Measurements from ENCODE around the gene THSD4.

The THSD4 gene

DNA sequence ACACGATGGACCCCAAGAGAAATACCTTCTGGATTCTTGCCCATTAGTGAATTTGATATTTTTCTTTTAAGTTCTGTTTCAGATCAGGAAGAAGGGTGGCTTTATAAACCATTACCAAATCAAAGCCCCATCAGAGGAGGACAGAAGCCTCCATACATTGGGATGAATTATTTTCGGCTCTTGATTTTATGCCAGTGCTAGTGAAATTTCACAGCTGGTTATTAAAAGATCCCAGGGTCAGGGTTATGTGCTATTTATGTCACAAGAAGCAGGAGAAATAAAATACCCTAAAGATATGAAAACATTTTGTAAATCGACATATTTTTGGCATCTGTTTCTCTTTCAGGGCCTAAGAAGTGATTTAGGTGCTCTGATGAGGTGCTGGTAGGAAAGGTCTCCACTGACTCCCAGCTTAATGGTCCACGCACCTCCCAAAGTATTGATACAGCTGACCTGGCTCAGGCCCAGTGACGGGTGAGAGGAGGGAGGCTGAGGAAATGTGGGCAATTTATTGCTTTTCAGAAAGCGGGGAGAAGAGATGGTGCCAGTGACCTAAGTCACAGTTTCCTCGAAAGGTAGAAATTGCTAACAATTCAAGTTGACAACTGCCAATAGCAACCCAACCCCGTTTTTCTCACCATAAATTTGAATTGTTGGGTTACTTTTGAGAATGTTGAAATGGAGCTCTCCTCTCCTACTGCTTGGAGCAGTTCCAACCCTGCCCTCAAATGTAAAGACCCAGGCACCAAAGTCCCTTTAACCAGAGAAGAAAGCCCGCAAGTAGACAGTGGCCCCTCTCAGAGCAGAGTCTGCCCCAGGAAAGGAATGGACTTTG, 379.5 kb downstream of the THSD4 start:
- DNase-seq (ENCODE audit: low read depth in 2 of 2), result no peak

DNA sequence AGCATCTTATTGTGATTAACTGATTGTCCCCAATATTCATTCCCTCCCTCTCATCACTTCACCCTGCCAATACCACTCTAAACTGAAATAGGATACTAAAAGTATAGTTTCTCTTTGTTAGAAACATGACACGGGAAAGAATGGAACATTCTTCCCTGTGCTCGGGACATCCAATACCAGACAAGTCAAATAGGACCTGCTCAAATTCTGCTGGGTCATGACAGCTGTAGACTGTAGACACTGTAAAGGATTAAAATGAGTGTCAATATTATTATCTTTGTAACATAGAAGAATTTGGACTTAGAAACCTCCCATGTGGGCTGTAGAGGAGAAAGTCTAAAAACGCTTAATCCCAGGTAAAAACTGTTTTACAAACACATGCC, 380.1 kb downstream of the THSD4 start:
- no peak for DNase-seq (ENCODE audit: low read depth in 2 of 2)

DNA sequence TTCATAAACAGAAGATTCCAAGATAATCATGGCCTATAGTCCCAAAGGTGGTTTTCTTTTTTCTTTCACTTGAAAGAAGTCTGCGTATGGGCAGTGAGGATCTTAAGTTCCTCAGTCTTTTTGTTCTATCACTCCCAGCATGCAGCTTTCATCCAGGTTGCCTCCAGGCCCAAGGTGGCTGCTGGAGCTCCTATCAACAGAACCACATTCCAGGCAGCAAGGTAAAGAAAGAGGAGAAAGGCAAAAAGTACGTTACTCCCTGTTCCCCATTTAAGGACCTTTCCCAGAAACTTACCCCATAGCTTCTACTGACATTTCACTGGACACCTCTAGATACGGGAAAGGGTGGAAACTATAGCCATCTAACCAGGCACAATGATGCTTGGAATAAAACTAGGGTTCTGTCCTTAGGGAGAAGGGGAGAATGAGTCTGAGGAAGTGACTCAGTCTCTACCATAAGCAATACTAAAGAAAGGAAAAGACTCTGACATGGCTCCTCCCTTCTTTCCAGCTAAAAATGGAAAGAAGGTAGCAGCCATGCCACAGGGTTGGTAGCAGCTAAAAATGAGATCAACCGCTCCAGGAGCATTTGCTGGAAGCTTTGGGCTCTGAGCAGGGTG, 381.2 kb downstream of the THSD4 start:
- DNase-seq (ENCODE audit: low read depth in 2 of 2), result peak in 1 of 2 experiments; percentile 5

DNA sequence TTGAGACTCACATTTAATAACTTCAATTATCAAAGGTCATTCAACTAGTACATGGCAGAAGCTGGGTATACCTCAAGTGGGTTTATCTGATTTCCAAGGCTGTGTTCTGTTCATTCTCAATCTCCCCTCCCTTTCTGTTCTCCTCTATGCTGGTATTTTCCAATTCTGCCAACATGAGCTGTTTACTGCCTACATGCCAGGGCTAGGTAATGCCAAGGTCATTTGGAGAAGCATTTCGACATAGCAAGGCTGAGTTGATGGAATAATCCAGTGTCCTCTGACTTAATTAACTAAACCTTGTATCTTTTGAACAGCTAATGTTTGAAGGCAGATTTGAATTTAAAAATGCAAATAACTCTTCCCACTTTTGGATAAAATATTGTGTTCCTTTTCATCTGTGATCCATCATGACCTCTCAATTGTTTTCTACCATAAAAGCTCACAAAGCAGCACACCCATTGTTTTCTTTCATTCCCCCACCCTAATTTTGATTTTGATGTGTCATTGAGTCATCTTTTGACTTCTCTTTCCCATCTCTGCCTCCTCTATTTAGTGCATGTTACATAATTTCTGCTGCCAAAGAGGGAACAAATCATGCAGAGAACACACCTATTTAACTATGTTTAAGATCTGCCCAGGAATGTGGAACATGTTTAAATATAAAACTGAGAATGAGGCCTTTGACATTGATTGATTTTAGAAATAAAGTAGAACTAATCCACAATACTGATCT, 386.2 kb downstream of the THSD4 start:
- DNase-seq (ENCODE audit: low read depth in 2 of 2), result no peak

DNA sequence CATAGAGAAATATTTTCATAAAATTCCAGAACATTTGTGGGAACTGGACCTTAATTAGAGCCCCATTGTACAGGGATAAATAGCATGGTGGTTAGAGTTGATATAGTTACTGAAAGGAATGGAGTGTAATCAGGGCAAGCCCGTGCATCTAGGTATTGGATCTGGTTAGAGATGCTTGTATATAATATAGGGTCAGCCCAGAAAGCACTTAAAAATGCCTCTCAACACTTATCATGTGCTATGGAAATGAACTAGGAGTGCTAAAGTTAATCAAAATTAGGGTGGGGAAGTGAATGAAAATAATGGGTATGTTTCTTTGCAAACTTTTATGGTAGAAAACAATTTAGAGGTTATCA, 386.8 kb downstream of the THSD4 start:
- no peak for DNase-seq (ENCODE audit: low read depth in 2 of 2)

DNA sequence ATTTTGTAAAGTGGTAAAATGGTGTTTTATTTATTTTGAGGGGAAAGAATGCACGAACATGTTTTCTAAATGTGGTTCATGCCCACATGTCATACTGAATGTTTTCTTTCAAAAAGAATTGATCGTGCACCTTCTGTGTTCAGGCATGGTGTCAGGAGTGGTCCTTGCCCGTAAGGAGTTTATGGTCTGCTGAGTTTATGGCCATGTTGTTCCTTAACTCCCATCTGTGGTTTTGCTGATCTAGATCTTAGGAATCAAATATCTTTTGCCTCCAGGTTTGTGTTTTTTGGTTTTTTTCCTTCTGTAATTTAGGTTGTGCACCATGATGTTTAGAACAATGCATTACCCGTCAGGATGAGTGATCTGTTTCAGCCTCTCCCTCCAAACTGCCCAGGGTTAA, 390.7 kb downstream of the THSD4 start:
- DNase-seq (ENCODE audit: low read depth in 2 of 2), result no peak

DNA sequence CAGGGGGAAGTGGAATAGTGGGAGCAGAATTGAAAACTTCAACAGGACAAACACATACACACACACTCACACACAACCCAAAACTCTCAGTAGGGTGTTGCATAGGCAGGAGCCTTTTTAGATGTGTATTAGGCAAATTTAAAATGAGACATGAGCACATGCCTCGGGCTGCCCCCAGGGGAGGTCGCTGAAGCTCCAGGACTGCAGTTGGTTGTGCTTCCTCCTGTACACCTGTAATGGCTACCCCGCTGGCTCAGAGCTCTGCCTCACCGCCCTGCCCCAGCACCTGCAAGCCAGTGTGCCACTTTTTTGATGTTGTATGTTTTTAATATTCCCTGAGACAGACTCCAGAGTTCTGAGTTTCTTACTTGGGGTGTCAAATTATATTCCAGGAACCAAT, 391.7 kb downstream of the THSD4 start:
- DNase-seq (ENCODE audit: low read depth in 2 of 2), result no peak

DNA sequence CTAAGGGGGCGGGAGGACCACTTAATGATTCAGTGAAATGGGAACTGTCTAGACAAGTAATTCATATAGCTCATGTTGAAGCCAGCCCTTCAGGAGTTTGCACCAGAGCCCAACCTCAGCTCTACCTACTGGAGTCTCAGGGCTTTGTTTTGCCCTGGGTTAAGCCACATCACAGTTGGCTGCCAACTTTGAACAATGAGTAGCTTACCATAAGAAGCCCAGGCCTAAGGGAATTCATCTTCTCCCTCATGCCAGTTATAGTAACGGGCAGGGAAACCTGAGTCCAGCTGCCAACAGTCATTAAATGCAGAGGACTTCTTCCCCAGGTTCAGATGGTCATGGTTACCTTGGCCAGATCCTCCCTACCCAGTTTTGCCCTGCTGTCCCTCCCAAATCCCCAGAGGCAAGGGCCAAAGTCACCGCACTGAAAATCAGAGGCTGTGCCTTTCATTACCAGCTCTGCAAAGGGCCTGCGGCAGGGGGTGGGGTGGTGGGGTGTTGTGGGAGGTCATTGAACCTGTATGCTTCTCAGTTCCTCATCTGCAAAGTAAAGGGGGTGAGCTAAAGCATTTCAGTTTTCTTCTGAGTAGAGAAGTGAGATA, 392.9 kb downstream of the THSD4 start:
- DNase-seq (ENCODE audit: low read depth in 2 of 2), result no peak

DNA sequence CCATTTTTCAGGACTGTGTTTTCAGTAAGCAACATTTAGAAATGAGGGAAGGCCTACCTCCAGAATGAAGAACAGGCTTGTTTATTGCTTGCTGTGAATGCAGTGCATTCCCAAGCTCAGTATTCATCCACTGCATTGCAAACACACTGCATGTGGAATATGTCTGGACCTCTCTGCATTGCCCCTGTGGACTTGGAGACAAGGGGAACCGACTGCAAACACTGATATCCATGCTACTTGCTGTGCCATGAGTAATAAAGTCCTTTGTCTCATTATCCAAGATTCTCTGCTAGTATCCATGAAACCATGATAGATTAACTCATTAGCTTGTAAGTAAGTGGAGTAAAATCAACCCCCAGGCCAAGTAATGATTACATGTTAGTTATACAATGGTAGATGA, 393.9 kb downstream of the THSD4 start:
- DNase-seq (ENCODE audit: low read depth in 2 of 2), result no peak

DNA sequence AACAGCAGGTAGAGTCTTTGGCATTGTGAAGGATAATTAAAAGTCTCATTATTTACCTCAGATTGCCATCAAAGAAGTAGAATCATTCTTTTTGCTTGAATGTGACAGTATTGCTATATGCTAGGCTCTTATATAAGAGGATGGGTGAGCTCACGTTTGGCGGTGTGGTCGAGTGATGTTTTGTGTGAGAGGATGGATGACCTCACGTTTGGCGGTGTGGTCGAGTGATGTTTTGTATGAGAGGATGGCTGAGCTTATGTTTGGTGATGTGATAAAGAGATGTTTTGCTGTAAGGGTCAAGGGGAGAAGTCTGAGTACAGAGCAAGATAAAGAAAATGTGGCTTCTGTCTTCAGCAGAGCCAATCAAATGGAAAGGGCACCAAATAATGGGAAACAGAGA, 395.5 kb downstream of the THSD4 start:
- no peak for DNase-seq (ENCODE audit: low read depth in 2 of 2)

DNA sequence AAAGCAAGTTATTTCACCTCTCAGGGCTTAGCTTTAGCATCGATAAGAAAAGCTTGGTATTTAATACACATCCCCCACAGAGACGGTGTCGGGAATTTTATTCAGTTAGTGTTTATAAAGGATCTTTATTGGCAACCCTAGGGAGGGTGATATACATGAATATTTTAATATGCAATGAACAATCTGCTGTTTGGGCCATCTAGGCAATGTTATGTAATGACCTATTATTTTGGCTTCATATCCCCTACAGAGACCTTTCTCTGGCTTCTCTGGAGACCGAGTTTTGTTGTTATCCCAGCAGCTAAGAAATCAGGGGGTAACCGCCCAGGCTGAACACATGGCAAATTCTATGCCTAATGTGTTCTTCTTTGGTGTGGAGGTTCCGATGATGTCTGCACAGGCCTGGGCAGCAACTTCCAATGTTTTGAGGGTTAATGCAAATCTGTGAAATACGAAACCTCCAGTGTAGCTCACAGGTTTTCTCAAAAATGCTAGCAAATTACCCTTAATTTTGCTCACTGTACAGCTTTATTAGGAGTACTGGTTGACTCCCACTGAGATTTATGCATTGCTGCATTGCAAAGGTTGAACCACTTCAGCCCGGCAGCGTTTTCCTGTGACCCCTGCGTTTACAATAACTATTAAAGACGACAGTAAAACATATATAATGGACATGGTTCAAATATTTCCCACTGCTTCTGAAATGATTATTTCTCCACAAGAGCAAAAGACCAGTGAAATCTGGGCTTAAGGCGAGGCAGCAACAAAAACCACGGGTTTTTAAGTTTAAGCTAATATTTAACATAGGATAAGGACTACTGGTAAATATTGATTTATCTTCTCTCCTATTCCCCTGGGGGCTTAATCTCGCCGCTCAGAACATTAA, 396.8 kb downstream of the THSD4 start:
- no peak for DNase-seq (ENCODE audit: low read depth in 2 of 2)

DNA sequence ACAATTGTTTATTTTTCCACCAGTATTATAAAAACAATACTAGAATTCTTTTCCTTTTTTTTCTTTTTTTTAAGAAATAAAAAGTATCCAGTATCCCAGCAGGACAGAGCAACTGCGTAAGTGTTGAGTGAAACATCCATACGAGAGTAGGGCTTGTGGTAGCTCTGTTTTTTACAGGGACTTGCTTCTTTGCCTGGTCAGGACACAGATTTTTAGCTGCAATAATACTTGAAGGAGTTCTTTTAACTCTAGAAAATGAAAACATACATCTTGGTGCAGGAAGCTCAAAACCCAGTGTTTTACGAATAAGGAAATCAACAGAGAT, 397.4 kb downstream of the THSD4 start:
- DNase-seq (ENCODE audit: low read depth in 2 of 2), result no peak

DNA sequence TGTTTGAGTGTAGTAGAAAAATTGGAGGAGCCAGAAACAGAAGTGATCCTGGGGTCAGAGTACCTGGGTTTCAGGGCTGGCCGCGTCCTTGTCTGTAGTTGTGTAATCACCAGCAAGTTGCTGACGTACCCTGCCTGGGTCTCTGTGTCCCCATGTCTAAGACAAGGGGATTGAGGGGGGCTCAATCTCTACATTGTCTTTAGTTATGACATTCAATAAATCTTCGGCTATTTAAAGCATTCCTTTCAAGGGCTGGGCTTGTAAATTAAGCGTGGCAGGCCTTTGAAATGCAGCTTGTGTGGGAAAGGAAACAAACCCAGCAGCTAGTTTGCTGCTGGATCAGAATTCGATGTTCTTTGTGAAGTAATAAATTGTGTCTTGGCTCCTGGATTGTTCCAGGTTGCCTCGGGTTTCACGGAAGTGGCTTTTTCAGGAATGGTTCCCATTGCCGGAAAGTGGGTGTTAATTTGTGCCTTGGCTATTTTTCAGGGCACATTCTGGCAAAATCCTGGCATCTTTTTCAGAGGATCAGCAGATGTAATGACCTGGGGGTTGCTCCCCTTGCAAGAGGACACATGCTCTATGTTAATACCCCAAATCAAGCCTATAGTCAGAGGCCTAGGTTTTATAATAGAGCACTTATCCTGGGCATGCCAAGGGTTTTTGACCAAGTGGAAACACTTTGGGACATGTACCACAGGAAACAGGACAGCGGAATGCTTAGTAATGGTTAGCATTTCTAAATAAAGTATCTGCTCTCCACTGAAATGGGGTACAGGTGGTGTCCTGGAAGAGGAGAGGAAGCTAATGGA, 400.3 kb downstream of the THSD4 start:
- no peak for DNase-seq (ENCODE audit: low read depth in 2 of 2)

DNA sequence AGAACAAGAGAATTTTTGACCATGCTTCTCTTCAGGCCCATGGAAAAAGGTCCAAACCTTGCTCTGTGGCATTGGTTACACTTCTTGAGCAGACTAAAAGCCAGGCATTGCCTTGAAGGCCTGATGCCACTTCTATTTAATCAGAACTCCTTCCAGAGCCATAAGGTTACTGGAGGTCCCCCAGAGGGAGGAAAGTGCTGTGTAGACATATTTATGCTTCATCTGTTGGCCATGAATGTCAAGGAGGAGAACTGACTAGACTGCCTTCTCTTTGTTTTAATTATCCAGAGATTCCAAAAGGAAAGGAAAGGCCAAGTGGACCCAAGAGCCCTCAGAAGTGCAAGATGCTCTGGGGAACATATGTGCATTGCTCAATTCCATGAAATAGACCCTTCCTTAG, 402.5 kb downstream of the THSD4 start:
- no peak for DNase-seq (ENCODE audit: low read depth in 2 of 2)

DNA sequence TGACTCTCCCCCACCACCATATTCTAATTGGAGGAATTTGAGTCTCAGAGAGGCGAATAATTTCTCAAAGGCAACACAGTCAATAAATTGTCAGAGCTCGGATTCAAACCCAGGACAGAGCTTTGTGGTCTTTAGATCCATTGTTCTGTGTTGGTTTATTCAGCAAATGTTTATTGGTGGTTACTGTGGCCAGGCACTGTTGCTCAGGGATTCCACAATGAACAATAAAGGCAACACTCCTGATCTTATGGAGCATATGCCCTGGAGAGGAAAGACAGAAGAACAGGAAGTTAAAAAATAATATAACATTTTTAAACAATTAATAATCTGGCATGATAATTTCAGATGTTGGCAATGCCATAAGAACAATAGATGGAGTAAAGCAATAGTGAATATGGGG, 403.4 kb downstream of the THSD4 start:
- no peak for DNase-seq (ENCODE audit: low read depth in 2 of 2)

DNA sequence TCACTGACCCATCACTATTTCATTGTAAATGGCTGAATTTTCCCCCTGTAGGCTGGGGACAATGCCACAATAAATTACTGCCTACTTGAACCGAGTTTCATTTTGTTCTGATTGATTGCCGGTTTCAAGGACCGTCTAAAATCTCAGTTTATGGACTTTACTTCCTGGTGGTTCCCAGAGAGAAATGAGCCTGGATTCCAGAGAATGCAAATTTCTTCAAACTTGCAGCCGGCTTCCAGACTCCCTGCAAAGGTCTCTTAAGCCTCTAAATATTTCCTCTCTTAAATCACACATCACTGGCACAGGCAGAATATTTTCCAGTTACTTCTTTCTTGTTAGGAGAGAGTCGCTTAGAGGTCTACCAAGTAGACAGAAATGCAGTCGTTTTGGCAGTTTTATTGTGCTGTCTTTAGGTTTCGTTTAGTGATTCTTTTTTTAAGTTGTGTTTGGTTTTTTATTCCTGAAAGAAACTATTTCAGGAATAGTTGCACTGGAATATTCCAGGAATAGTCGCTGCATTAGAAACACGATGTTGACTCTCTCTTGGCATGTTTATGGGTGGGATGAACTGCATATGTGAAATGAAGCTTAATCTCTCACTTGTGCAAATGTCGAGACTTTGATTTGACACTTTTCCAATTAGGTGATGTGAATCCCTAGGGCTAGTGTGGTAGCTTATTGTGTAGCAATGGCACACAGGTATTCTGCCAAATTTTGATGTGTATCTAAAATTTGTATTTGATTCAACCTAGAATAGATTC, 411.0 kb downstream of the THSD4 start:
- peak; percentile 47 to 54 for DNase-seq (ENCODE audit: low read depth in 2 of 2)

DNA sequence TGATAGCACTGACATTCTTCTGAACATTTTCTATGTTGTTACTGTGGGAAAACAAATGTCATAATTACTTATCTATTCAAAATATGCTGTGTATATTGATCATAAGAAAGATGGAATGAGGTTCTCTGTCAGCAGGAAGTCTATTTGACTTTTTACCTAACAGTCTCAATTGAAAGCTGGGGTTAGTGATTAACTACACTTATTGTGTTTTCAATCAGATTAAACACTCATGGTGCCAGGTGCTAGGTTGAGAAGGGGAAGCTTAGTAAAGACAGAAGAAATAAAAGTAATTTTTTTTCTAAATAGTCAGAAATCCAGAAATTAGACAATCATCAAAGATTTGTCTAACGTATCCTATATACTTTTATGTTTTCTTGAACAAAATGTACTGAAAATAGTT, 414.1 kb downstream of the THSD4 start:
- no peak for DNase-seq (ENCODE audit: low read depth in 2 of 2)

DNA sequence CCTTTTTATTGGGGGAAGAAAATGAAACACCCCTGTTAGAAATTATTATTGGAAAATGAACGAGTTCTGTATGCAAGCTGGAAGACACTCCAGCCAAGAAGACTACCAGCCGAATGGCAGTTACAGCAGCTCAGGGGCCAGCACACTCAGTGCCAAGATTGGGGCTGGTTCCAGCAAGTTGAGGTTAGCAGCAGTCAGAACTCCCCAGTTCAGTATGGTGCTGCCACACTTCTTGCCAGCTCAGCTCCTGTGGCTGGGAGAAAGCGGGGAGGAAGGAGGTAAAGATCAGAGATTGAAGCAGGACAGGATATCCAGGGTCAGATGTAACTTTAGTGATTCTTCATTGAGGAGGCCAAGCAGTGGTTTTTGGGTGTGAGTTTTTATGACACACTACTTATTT, 414.8 kb downstream of the THSD4 start:
- no peak for DNase-seq (ENCODE audit: low read depth in 2 of 2)

DNA sequence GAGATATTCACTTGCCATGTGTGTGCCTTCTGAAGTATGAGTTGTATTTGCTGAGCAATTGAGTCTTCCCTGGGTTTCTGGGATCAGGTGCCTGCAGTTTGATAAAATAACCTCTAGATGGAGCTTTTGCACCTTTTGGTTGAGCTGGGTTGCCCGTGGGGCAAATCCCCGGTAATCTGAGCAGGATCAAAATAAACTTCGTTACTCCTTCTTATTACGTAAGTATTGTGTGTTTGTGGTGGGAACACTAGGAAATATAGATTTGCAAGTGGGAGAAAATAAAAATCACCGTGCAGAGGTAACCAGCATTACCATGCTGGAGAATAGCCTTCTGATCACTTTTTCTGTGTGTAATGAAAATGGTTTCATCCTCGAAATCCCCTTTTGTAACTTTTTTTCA, 417.7 kb downstream of the THSD4 start:
- no peak for DNase-seq (ENCODE audit: low read depth in 2 of 2)

DNA sequence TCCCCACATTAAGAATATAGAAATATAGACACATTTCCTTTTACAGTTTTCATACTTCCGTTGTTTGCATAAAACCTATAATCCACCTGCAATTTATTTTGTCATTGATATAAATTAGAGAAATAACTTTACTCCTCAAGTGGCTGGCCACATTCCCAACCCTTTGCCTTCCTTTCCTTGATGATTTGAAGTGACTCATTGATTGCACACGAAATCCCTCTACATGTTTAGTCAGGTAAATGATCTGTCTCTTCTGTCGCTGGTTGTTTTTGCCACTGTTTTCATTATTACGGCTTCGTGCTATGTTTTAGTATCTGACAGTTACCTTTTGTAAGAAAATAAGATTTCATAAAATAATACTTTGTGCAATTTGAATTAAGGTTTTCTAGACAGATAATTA, 422.9 kb downstream of the THSD4 start:
- no peak for DNase-seq (ENCODE audit: low read depth in 2 of 2)
